Measurements from ENCODE around the gene MEIKIN.

DNA sequence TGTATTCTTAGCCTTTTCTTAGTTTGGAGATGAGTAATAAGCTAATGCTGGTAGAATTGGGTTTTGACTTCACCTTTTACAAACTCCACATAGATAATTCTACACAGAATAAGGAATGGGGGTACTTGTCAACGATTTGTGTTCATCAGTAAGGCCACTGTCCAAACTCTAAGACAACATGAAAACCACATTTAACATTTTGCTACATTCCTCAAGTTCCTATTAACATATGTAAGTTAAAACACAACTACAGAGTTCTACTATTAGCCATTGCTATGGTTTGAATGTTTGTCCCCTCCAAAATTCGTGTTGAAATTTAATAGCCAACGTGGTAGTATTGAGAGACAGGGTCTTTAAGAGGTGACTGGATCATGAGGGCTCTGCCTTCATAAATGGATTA is 31.9 kb downstream of the MEIKIN start:
- TF ChIP-seq, protein P1, sequence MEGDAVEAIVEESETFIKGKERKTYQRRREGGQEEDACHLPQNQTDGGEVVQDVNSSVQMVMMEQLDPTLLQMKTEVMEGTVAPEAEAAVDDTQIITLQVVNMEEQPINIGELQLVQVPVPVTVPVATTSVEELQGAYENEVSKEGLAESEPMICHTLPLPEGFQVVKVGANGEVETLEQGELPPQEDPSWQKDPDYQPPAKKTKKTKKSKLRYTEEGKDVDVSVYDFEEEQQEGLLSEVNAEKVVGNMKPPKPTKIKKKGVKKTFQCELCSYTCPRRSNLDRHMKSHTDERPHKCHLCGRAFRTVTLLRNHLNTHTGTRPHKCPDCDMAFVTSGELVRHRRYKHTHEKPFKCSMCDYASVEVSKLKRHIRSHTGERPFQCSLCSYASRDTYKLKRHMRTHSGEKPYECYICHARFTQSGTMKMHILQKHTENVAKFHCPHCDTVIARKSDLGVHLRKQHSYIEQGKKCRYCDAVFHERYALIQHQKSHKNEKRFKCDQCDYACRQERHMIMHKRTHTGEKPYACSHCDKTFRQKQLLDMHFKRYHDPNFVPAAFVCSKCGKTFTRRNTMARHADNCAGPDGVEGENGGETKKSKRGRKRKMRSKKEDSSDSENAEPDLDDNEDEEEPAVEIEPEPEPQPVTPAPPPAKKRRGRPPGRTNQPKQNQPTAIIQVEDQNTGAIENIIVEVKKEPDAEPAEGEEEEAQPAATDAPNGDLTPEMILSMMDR (IDR thresholded peaks at IDR 0.05; ENCODE audit: low read depth, low read length): no peak
- TF ChIP-seq EZH2phosphoT487 (IDR thresholded peaks at IDR 0.05; ENCODE audit: low read depth): no peak
